ENCODE results near the gene IL22.

The IL22 gene
- 0 to 0.20 reads per million in 2 donors for total RNA-seq

- DNase-seq, result no peak
These were observed at the start of gene IL22 for GRCh38 chr12:68253504-68253903. Gene IL22 (minus strand): TSS chr12:68253604. CDS start chr12:68253448, 156 bp downstream.

- no peak for DNase-seq
These were observed 44.5 kb upstream of the IL22 start for GRCh38 chr12:68297929-68298328.

- DNase-seq, result no peak
These were observed 40.8 kb upstream of the IL22 start for GRCh38 chr12:68294251-68294650.

- no peak for DNase-seq
These were observed 39.9 kb upstream of the IL22 start for GRCh38 chr12:68293347-68293746.

GRCh38 chr12:68292151-68292943 is 38.9 kb upstream of the IL22 start:
- no peak for DNase-seq

GRCh38 chr12:68291396-68292036 is 38.1 kb upstream of the IL22 start:
- DNase-seq, result no peak

GRCh38 chr12:68290126-68290525 is 36.7 kb upstream of the IL22 start:
- peak in 3 of 5 experiments; percentile 3 to 94 (median 26) for DNase-seq

GRCh38 chr12:68287106-68287505 is 33.7 kb upstream of the IL22 start:
- DNase-seq, result no peak

- DNase-seq, result no peak
These were observed 33.0 kb upstream of the IL22 start for GRCh38 chr12:68286396-68286795.

GRCh38 chr12:68285541-68285940 is 32.1 kb upstream of the IL22 start:
- no peak for DNase-seq

GRCh38 chr12:68281322-68282077 is 28.1 kb upstream of the IL22 start:
- DNase-seq, result peak in 1 of 5 experiments; percentile 66

- DNase-seq, result no peak
These were observed 26.8 kb upstream of the IL22 start for GRCh38 chr12:68280240-68280639.

GRCh38 chr12:68279227-68280054 is 26.0 kb upstream of the IL22 start:
- peak in 1 of 5 experiments; percentile 63 for DNase-seq

- DNase-seq, result no peak
These were observed 23.1 kb upstream of the IL22 start for GRCh38 chr12:68276402-68276930.

GRCh38 chr12:68272732-68273131 is 19.3 kb upstream of the IL22 start:
- DNase-seq, result no peak

GRCh38 chr12:68271346-68271745 is 17.9 kb upstream of the IL22 start:
- no peak for DNase-seq

GRCh38 chr12:68270358-68270757 is 17.0 kb upstream of the IL22 start:
- DNase-seq, result no peak

- no peak for DNase-seq
These were observed 16.4 kb upstream of the IL22 start for GRCh38 chr12:68269779-68270178.

- DNase-seq, result no peak
These were observed 15.6 kb upstream of the IL22 start for GRCh38 chr12:68268967-68269366.

- DNase-seq, result no peak
These were observed 14.5 kb upstream of the IL22 start for GRCh38 chr12:68267892-68268396.

- DNase-seq, result no peak
These were observed 11.5 kb upstream of the IL22 start for GRCh38 chr12:68264857-68265256.
